ENCODE measurements around the gene HOXC10.

The HOXC10 gene

GRCh38 chr12:53980104-53980801 is 4.7 kb upstream of the HOXC10 start:
- Histone ChIP-seq H3K9me3 (ENCODE audit: control insufficient read depth, low read length) (no peaks in the 10 kb centered on the region), H3K27me3 (ENCODE audit: control insufficient read depth, insufficient read depth, low read length, poor library complexity, severe bottlenecking) (peaks cover 100% of the 10 kb centered on the region), H3K36me3 (ENCODE audit: control insufficient read depth, insufficient read depth, low read length) (no peaks in the 10 kb centered on the region), H3K4me3 (ENCODE audit: insufficient read depth, low read depth, low read length) (no peak overlapping the region), H3K4me1 (ENCODE audit: control insufficient read depth, insufficient read depth, low read length) (no peaks in the 10 kb centered on the region), H3K27ac (ENCODE audit: insufficient read depth, low read depth, low read length, poor library complexity, severe bottlenecking) (no peak overlapping the region)
- WGBS, 2 experiments = 25 to 34% methylated on average over 7 of the region's 7 CpGs

DNA sequence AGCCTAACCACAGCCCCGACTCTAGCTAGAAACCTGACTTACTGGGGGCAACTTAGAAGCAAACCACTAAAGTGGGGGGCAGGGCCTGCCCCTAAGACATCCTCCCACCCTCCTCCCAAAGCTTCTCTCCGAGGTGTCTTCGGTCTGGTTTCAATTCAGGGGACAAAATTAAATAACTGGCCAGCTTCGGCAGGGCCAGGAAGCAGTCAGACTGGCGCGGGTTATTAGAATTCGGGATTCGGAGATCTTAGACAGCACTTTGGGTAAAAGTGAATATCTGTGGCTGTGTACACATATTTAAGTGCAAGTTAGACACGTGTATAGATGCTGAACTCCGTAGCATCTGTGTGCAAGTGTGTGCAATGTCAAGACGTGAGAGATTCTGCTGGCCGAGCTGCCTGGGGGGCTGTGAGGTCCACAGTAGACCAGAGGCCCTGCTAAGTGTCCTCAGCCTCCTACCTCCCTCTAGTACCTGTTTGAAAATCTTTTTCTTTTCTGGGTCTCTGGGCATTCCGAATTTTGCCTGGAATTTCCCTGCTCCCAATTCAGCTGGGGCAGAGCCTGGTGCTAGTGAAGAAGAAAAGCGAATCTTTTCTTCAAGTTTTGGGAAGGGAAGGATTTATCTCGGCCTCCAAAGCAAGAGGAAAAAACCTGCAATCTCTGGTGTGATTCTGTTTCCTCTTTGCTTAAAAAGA is 4.0 kb upstream of the HOXC10 start:
- H3K27ac ChIP-seq (ENCODE audit: insufficient read depth, low read depth, low read length, poor library complexity, severe bottlenecking) = no peak overlapping the region
- WGBS, 2 experiments = 42 to 45% methylated on average over 15 of the region's 15 CpGs
- no peaks in the 10 kb centered on the region for H3K36me3 ChIP-seq (ENCODE audit: control insufficient read depth, insufficient read depth, low read length)
- no peaks in the 10 kb centered on the region for H3K9me3 ChIP-seq (ENCODE audit: control insufficient read depth, low read length)
- H3K4me3 ChIP-seq (ENCODE audit: insufficient read depth, low read depth, low read length) = no peak overlapping the region
- peaks cover 100% of the 10 kb centered on the region for H3K27me3 ChIP-seq (ENCODE audit: control insufficient read depth, insufficient read depth, low read length, poor library complexity, severe bottlenecking)
- H3K4me1 ChIP-seq (ENCODE audit: control insufficient read depth, insufficient read depth, low read length) = no peaks in the 10 kb centered on the region

DNA sequence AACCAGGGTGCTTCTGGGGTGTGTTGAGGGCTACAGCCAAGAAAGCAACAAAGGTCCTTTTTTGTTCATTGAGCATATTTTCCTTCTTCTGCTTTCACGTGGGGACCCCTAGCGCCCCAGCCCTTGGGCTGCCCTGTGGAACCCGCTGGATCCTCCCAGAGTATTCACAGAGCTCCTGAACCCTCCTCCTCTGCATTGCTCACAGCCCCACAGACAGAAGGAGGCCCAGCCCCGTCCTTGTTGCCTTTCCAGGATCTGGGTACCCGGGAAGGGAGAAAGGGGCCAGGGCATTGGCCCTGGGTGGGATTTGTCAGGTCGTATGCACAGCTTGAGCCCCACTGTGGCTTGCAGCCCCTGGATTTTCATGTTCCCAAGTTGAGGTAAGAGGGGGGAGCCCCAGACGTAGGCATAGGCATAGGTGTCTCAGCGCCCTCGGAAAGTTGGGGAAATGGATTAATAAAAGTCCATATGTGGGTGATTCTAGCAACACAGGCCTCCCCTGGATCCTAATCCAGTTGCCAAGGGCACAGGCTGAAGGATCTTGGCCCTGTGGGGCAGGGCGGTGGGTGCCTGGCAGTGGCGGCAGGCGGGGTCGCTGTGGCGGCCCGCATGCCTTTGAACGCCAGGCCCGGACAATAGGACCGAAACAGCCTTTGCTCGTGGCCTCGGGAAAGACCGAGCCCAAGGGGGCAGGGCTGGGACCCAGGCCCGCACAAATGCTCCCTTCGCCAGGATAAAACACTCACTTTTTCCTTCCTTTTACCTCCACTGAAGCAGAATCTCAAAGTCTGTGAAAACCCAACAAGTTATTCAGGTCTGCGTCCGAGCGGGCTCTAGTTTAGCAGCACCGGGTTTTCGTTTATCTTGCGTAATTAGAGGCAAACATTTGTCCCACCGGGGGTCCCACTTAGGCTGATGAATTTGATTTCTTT is 3.0 kb upstream of the HOXC10 start:
- Histone ChIP-seq H3K36me3 (ENCODE audit: control insufficient read depth, insufficient read depth, low read length) (no peaks in the 10 kb centered on the region), H3K27me3 (ENCODE audit: control insufficient read depth, insufficient read depth, low read length, poor library complexity, severe bottlenecking) (peaks cover 100% of the 10 kb centered on the region), H3K4me3 (ENCODE audit: insufficient read depth, low read depth, low read length) (no peak overlapping the region), H3K4me1 (ENCODE audit: control insufficient read depth, insufficient read depth, low read length) (no peaks in the 10 kb centered on the region), H3K27ac (ENCODE audit: insufficient read depth, low read depth, low read length, poor library complexity, severe bottlenecking) (no peak overlapping the region), H3K9me3 (ENCODE audit: control insufficient read depth, low read length) (no peaks in the 10 kb centered on the region)
- WGBS, 2 experiments = 11 to 15% methylated on average over 30 of the region's 30 CpGs

DNA sequence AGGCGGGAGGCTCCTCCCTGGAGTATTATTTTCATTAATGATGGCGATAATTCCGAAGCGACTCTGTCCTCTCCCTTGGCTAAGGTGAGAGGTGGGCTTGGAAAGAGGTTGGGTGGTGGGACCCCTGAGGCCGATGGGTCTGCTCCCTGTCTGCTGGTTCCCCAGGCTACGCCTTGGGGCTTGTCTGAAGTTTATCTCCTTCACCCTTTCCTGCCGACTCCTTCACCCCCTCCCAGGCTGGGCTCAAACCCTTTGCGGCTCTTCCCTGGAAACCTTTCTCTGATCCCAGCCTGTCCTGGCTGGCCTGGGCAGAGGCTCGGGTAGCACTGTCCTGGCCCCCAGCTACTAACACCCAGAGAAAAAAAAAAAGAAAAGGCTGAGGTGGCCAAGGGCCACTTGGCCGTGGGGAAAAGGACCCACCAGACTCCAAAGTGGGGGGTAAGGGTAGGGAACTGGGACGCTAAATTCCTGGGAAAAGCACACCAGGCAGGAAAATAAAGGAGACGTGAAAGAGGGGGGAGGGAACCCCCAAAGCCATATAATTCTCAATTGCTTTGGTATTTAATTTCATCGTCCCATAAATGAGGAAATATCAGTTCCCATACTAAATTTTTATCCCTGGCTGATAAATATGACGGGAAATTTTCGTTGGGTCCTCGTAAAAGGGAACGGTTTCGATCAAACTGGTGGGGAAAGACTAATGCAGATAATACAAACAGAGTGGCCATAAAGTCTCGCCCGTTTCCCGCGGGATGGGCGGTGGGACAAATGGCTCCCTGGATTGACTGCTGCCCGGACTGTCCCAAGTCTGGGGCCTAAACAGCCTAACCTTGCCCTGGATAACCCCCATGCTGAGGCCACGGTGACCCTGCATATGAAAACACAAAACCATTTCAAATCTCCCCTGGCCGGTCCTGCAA is 2.0 kb upstream of the HOXC10 start:
- no peaks in the 10 kb centered on the region for H3K9me3 ChIP-seq (ENCODE audit: control insufficient read depth, low read length)
- peaks cover 100% of the 10 kb centered on the region for H3K27me3 ChIP-seq (ENCODE audit: control insufficient read depth, insufficient read depth, low read length, poor library complexity, severe bottlenecking)
- WGBS, 2 experiments = 39 to 43% methylated on average over 26 of the region's 26 CpGs
- no peaks in the 10 kb centered on the region for H3K36me3 ChIP-seq (ENCODE audit: control insufficient read depth, insufficient read depth, low read length)
- H3K4me3 ChIP-seq (ENCODE audit: insufficient read depth, low read depth, low read length) = no peak overlapping the region
- H3K27ac ChIP-seq (ENCODE audit: insufficient read depth, low read depth, low read length, poor library complexity, severe bottlenecking) = no peak overlapping the region
- H3K4me1 ChIP-seq (ENCODE audit: control insufficient read depth, insufficient read depth, low read length) = no peaks in the 10 kb centered on the region

DNA sequence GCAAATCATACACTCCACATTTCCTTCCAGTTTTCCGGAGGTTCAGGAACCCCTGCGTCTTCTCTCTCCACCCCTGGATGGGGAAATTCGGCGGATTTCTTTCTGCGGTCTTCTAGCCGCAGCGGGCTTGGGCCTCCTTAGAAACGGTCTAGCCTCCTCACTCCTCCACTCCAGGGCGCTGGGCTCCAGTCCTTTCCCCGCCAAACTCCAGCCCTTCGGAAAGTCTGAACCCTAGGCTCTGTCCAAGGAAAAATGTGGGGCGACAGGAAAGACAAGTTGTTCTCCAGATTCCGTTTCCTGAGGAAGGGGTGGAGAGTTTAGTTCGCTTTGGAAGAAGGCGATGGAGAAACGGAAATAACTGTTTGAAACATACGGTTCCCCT is 1.4 kb upstream of the HOXC10 start:
- H3K4me1 ChIP-seq (ENCODE audit: control insufficient read depth, insufficient read depth, low read length) = no peaks in the 10 kb centered on the region
- H3K9me3 ChIP-seq (ENCODE audit: control insufficient read depth, low read length) = no peaks in the 10 kb centered on the region
- no peak overlapping the region for H3K27ac ChIP-seq (ENCODE audit: insufficient read depth, low read depth, low read length, poor library complexity, severe bottlenecking)
- 33 to 40% methylated on average over 17 of the region's 17 CpGs for WGBS, 2 experiments
- H3K4me3 ChIP-seq (ENCODE audit: insufficient read depth, low read depth, low read length) = no peak overlapping the region
- peaks cover 100% of the 10 kb centered on the region for H3K27me3 ChIP-seq (ENCODE audit: control insufficient read depth, insufficient read depth, low read length, poor library complexity, severe bottlenecking)
- H3K36me3 ChIP-seq (ENCODE audit: control insufficient read depth, insufficient read depth, low read length) = no peaks in the 10 kb centered on the region

GRCh38 chr12:53983950-53984572 is 885 bp upstream of the HOXC10 start:
- Histone ChIP-seq H3K4me1 (ENCODE audit: control insufficient read depth, insufficient read depth, low read length) (no peaks in the 10 kb centered on the region), H3K27me3 (ENCODE audit: control insufficient read depth, insufficient read depth, low read length, poor library complexity, severe bottlenecking) (peaks cover 100% of the 10 kb centered on the region), H3K27ac (ENCODE audit: insufficient read depth, low read depth, low read length, poor library complexity, severe bottlenecking) (no peak overlapping the region), H3K36me3 (ENCODE audit: control insufficient read depth, insufficient read depth, low read length) (no peaks in the 10 kb centered on the region), H3K9me3 (ENCODE audit: control insufficient read depth, low read length) (no peaks in the 10 kb centered on the region), H3K4me3 (ENCODE audit: insufficient read depth, low read depth, low read length) (no peak overlapping the region)
- WGBS, 2 experiments = 19 to 26% methylated on average over 30 of the region's 30 CpGs

DNA sequence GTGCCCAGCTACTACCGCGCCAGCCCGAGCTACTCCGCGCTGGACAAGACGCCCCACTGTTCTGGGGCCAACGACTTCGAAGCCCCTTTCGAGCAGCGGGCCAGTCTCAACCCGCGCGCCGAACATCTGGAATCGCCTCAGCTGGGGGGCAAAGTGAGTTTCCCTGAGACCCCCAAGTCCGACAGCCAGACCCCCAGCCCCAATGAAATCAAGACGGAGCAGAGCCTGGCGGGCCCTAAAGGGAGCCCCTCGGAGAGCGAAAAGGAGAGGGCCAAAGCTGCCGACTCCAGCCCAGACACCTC is 697 bp downstream of the HOXC10 start:
- H3K9me3 ChIP-seq (ENCODE audit: control insufficient read depth, low read length) = no peaks in the 10 kb centered on the region
- no peaks in the 10 kb centered on the region for H3K4me1 ChIP-seq (ENCODE audit: control insufficient read depth, insufficient read depth, low read length)
- no peak overlapping the region for H3K27ac ChIP-seq (ENCODE audit: insufficient read depth, low read depth, low read length, poor library complexity, severe bottlenecking)
- WGBS, 2 experiments = 49 to 53% methylated on average over 21 of the region's 21 CpGs
- no peak overlapping the region for H3K4me3 ChIP-seq (ENCODE audit: insufficient read depth, low read depth, low read length)
- no peaks in the 10 kb centered on the region for H3K36me3 ChIP-seq (ENCODE audit: control insufficient read depth, insufficient read depth, low read length)
- H3K27me3 ChIP-seq (ENCODE audit: control insufficient read depth, insufficient read depth, low read length, poor library complexity, severe bottlenecking) = peaks cover 100% of the 10 kb centered on the region

DNA sequence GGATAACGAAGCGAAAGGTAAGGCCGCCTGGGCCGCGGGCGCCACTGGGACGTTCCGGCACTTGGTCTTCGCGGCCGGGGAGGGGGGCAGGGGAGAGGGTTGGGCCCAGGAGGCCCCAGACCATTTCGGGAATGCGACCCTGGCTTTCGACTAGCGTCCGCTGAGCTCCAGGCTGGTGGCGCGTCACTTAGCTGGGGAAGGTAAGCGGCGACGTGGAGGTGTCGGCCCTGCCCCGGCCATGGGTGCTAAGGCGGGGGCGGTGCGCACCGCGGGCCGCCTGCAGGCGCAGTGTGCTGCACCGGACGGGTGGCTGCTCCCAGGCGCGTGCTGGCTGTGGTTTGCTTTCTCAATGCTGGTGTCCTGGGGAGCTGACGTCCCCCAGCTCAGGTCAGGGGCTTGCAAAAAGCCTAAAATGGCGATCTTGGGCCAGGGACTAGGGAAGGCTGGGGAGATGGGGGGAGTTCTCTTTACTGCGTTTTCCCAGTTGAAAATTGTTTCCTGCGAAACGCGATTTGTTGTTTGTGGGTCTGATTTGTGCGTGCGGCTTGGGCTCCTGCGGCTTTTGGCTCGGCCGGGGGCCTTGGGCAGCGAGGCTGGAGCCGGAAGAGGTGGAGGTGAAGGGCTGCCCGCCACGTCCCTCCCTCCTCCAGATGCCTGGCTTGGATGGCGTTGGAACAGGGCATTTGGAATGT is 1.2 kb downstream of the HOXC10 start:
- H3K9me3 ChIP-seq (ENCODE audit: control insufficient read depth, low read length) = no peaks in the 10 kb centered on the region
- peaks cover 100% of the 10 kb centered on the region for H3K27me3 ChIP-seq (ENCODE audit: control insufficient read depth, insufficient read depth, low read length, poor library complexity, severe bottlenecking)
- no peaks in the 10 kb centered on the region for H3K36me3 ChIP-seq (ENCODE audit: control insufficient read depth, insufficient read depth, low read length)
- WGBS, 2 experiments = 9 to 12% methylated on average over 49 to 50 of the region's 50 CpGs
- H3K27ac ChIP-seq (ENCODE audit: insufficient read depth, low read depth, low read length, poor library complexity, severe bottlenecking) = no peak overlapping the region
- H3K4me3 ChIP-seq (ENCODE audit: insufficient read depth, low read depth, low read length) = no peak overlapping the region
- no peaks in the 10 kb centered on the region for H3K4me1 ChIP-seq (ENCODE audit: control insufficient read depth, insufficient read depth, low read length)

Data from ectodermal cell (in vitro differentiated cells).